ENCODE data around the gene MEN1. TPM values are rescaled to one million over a fixed set of nuclear protein-coding genes. Genes with fewer than 3 reads are reported as not detected.

Gene MEN1
- total and polyA plus RNA-seq, 2 of the 13 experiments (the other 11 are each of a cell fraction or from before 2014, with no cell fraction given): 20.5 to 27.3 TPM

GRCh38 chr11:64835616-64836447 is 25.5 kb upstream of the MEN1 start:
- no TSS peak for BruUV-seq (replicated peaks)
- no peak for DNase-seq (ENCODE audit: low spot score)
- intact Hi-C loops (cut with micrococcal nuclease; ENCODE audit: unreplicated experiment): no loop called here
- ChIA-PET POLR2A (no interaction called here), CTCF (ENCODE audit: low intra/inter-chr PET ratio, low total read pairs) (no interaction called here)
- Histone ChIP-seq H3K27me3 (ENCODE audit: control insufficient read depth in 1 of 2, insufficient read depth in 2 of 2, low read length in 2 of 2) (no peaks in the 10 kb centered on the region; a peak in 1 of 5 replicates), H3K9ac (ENCODE audit: insufficient read depth, low read depth, low read length) (no peak overlapping the region), H3K79me2 (ENCODE audit: insufficient read depth, low read length) (no peaks in the 10 kb centered on the region), H2AFZ (ENCODE audit: low read length) (no peak overlapping the region), H3K36me3 (replicated peaks in 1 of 2; ENCODE audit: control insufficient read depth in 1 of 2, insufficient read depth in 2 of 2, low read length in 2 of 2) (no peaks in the 10 kb centered on the region), H3K4me3 (replicated peaks in 1 of 3; ENCODE audit: insufficient read depth in 1 of 3, low read depth in 2 of 3, low read length in 3 of 3) (no peak overlapping the region), H3K4me2 (ENCODE audit: low read depth, low read length) (no peak overlapping the region), H3K27ac (ENCODE audit: extremely low read length, insufficient read depth, low read length) (no peak overlapping the region), H4K20me1 (ENCODE audit: insufficient read depth, low read length) (no peaks in the 10 kb centered on the region), H3K9me3 (ENCODE audit: low read length) (no peaks in the 10 kb centered on the region), H3K4me1 (ENCODE audit: insufficient read depth, low read length) (no peaks in the 10 kb centered on the region)
- in situ Hi-C loops (cut with HindIII; ENCODE audit: extremely low pct_ligation_motif_present, low pct_unique_long_range_greater_than_20kb): no loop called here
- no peak for ATAC-seq
- FAIRE-seq: no peak
- WGBS (ENCODE audit: low lambda C conversion rate): 90% methylated on average over 5 of the region's 17 CpGs
- TF ChIP-seq HNRNPLL (IDR thresholded peaks at IDR 0.05; ENCODE audit: low read depth, low read length, poor library complexity, severe bottlenecking) (peak; percentile 11), ZBTB14 (CRISPR knock-in tag; IDR thresholded peaks at IDR 0.05) (no peak)

GRCh38 chr11:64834723-64835615 is 24.6 kb upstream of the MEN1 start:
- 83% methylated on average over 21 of the region's 29 CpGs for WGBS (ENCODE audit: low lambda C conversion rate)
- no peak overlapping the region for H3K4me3 ChIP-seq (replicated peaks in 1 of 3; ENCODE audit: insufficient read depth in 1 of 3, low read depth in 2 of 3, low read length in 3 of 3)
- BruUV-seq (replicated peaks): no TSS peak
- no peak for FAIRE-seq
- no peak overlapping the region for H3K4me2 ChIP-seq (ENCODE audit: low read depth, low read length)
- H3K9me3 ChIP-seq (ENCODE audit: low read length): no peaks in the 10 kb centered on the region
- H3K79me2 ChIP-seq (ENCODE audit: insufficient read depth, low read length): no peaks in the 10 kb centered on the region
- H3K27ac ChIP-seq (ENCODE audit: extremely low read length, insufficient read depth, low read length): no peak overlapping the region
- no peak overlapping the region for H2AFZ ChIP-seq (ENCODE audit: low read length)
- ChIA-PET CTCF (ENCODE audit: low intra/inter-chr PET ratio, low total read pairs) (no interaction called here), POLR2A (interaction anchor here (0.6 to 1.0 kb wide), 2 partner anchors 8 to 18 kb away, joined by 3 to 4 read pairs; no protein-coding TSS in a partner anchor)
- H3K4me1 ChIP-seq (ENCODE audit: insufficient read depth, low read length): no peaks in the 10 kb centered on the region
- intact Hi-C loops (cut with micrococcal nuclease; ENCODE audit: unreplicated experiment) (no loop called here), in situ Hi-C loops (cut with HindIII; ENCODE audit: extremely low pct_ligation_motif_present, low pct_unique_long_range_greater_than_20kb) (no loop called here)
- no peaks in the 10 kb centered on the region; a peak in 1 of 5 replicates for H3K27me3 ChIP-seq (ENCODE audit: control insufficient read depth in 1 of 2, insufficient read depth in 2 of 2, low read length in 2 of 2)
- DNase-seq (ENCODE audit: low spot score): no peak
- TF ChIP-seq KDM1A (CRISPR knock-in tag; IDR thresholded peaks at IDR 0.05): no peak
- no peak for TF ChIP-seq LCORL (IDR thresholded peaks at IDR 0.05)
- TF ChIP-seq LCORL (CRISPR knock-in tag; IDR thresholded peaks at IDR 0.05): no peak
- H4K20me1 ChIP-seq (ENCODE audit: insufficient read depth, low read length): no peaks in the 10 kb centered on the region
- ATAC-seq: no peak
- H3K9ac ChIP-seq (ENCODE audit: insufficient read depth, low read depth, low read length): no peak overlapping the region
- no peaks in the 10 kb centered on the region for H3K36me3 ChIP-seq (replicated peaks in 1 of 2; ENCODE audit: control insufficient read depth in 1 of 2, insufficient read depth in 2 of 2, low read length in 2 of 2)

All from HepG2 (cell line).